H1 (cell line): ENCODE results near the gene AGAP3. TPM values are rescaled to one million over a fixed set of nuclear protein-coding genes. Genes with fewer than 3 reads are reported as not detected.

Source experiments
- SP1 ChIP-seq: IDR thresholded peaks from 2 replicates; pipeline ENCODE4 v1.6.1; 2011; ENCODE audit warnings: low read depth, low read length
- SUZ12 ChIP-seq: fragments of 200-600 bp; sonication (generic); IDR thresholded peaks from 2 replicates; pipeline ENCODE4 v1.6.1; 2012; ENCODE audit warnings: mild to moderate bottlenecking, inconsistent platforms, low read length, moderate library complexity, mixed read lengths
- TCF12 ChIP-seq: IDR thresholded peaks from 2 replicates; pipeline ENCODE4 v1.6.1; 2011; ENCODE audit warnings: low read depth, mild to moderate bottlenecking, low read length
- polyA plus RNA-seq, 7 experiments: library from polyadenylated mRNA; depleted of rRNA in 3 of 7; stranded (reverse) in 5 of 7; unstranded in 2 of 7; fragments of >200 nt in 5 of 7; fragments of 200-250 nt in 2 of 7; gene quantifications; 1 replicate in 5 of 7; 2 replicates in 1 of 7; 4 replicates in 1 of 7; pipeline versions ENCODE4 v1.2.1 to v1.2.3, GENCODE V29; 2011 to 2013; ENCODE audit warnings: missing spikeins in 2 of 7, mixed read lengths in 2 of 7
- total RNA-seq: library from RNA; stranded (reverse); fragmentation: NEBNext Ultra II Directional; extraction: Animal tissue kit (Norgen Biotek cat#: 25700); gene quantifications from 2 replicates; pipeline ENCODE4 v1.2.1, GENCODE V29; 2021
- TF ChIP-seq, protein P1 (sequence below): fragments of 300-600 bp; sonication (generic); IDR thresholded peaks from 2 replicates; pipeline ENCODE4 v1.7.1; 2012; ENCODE audit warnings: low read length, moderate library complexity, mild to moderate bottlenecking, inconsistent platforms; ENCODE audit not compliant: insufficient replicate concordance

AGAP3 gene
- total and polyA plus RNA-seq, 2 of the 8 experiments (the other 6 are each of a cell fraction or from before 2014, with no cell fraction given) = 66.4 to 120 TPM

DNA sequence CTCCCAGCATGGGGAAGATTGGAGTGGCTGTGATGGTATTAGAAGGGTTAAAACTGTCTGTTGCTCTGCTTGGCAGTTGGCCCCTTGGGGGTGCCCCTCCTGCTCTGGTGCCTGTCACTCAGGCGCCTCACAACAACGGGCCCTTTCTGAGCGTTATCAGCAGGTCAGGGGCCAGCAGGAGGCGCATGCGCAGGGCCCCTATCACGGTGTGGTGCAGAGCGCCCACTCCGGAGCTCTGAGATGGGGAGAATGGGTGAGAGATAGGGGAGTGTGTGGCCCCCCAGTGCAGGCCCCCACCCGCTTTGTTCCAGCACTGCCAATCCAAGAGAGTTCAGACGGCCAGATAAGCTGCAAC, 56.4 kb downstream of the AGAP3 start (continued):
- TF ChIP-seq, protein P1, sequence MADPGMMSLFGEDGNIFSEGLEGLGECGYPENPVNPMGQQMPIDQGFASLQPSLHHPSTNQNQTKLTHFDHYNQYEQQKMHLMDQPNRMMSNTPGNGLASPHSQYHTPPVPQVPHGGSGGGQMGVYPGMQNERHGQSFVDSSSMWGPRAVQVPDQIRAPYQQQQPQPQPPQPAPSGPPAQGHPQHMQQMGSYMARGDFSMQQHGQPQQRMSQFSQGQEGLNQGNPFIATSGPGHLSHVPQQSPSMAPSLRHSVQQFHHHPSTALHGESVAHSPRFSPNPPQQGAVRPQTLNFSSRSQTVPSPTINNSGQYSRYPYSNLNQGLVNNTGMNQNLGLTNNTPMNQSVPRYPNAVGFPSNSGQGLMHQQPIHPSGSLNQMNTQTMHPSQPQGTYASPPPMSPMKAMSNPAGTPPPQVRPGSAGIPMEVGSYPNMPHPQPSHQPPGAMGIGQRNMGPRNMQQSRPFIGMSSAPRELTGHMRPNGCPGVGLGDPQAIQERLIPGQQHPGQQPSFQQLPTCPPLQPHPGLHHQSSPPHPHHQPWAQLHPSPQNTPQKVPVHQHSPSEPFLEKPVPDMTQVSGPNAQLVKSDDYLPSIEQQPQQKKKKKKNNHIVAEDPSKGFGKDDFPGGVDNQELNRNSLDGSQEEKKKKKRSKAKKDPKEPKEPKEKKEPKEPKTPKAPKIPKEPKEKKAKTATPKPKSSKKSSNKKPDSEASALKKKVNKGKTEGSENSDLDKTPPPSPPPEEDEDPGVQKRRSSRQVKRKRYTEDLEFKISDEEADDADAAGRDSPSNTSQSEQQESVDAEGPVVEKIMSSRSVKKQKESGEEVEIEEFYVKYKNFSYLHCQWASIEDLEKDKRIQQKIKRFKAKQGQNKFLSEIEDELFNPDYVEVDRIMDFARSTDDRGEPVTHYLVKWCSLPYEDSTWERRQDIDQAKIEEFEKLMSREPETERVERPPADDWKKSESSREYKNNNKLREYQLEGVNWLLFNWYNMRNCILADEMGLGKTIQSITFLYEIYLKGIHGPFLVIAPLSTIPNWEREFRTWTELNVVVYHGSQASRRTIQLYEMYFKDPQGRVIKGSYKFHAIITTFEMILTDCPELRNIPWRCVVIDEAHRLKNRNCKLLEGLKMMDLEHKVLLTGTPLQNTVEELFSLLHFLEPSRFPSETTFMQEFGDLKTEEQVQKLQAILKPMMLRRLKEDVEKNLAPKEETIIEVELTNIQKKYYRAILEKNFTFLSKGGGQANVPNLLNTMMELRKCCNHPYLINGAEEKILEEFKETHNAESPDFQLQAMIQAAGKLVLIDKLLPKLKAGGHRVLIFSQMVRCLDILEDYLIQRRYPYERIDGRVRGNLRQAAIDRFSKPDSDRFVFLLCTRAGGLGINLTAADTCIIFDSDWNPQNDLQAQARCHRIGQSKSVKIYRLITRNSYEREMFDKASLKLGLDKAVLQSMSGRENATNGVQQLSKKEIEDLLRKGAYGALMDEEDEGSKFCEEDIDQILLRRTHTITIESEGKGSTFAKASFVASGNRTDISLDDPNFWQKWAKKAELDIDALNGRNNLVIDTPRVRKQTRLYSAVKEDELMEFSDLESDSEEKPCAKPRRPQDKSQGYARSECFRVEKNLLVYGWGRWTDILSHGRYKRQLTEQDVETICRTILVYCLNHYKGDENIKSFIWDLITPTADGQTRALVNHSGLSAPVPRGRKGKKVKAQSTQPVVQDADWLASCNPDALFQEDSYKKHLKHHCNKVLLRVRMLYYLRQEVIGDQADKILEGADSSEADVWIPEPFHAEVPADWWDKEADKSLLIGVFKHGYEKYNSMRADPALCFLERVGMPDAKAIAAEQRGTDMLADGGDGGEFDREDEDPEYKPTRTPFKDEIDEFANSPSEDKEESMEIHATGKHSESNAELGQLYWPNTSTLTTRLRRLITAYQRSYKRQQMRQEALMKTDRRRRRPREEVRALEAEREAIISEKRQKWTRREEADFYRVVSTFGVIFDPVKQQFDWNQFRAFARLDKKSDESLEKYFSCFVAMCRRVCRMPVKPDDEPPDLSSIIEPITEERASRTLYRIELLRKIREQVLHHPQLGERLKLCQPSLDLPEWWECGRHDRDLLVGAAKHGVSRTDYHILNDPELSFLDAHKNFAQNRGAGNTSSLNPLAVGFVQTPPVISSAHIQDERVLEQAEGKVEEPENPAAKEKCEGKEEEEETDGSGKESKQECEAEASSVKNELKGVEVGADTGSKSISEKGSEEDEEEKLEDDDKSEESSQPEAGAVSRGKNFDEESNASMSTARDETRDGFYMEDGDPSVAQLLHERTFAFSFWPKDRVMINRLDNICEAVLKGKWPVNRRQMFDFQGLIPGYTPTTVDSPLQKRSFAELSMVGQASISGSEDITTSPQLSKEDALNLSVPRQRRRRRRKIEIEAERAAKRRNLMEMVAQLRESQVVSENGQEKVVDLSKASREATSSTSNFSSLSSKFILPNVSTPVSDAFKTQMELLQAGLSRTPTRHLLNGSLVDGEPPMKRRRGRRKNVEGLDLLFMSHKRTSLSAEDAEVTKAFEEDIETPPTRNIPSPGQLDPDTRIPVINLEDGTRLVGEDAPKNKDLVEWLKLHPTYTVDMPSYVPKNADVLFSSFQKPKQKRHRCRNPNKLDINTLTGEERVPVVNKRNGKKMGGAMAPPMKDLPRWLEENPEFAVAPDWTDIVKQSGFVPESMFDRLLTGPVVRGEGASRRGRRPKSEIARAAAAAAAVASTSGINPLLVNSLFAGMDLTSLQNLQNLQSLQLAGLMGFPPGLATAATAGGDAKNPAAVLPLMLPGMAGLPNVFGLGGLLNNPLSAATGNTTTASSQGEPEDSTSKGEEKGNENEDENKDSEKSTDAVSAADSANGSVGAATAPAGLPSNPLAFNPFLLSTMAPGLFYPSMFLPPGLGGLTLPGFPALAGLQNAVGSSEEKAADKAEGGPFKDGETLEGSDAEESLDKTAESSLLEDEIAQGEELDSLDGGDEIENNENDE = no peak
- TF ChIP-seq SUZ12 (no peak), SP1 (no peak), TCF12 (no peak)
